ENCODE results near the gene TRIM27.
"Not testable (repeated sequence)": the region's sequence is repeated elsewhere in the genome, so short reads cannot be mapped to it uniquely, and the experiment has no call there.

Gene TRIM27

GRCh38 chr6:28949656-28950195, 25.9 kb upstream of the TRIM27 start:
- H3K9me3 ChIP-seq (ENCODE audit: insufficient read depth, low read depth, low read length); H3K36me3 ChIP-seq (ENCODE audit: insufficient read depth, low read depth, low read length); H3K27ac ChIP-seq (ENCODE audit: low read length); H3K9ac ChIP-seq (ENCODE audit: low read depth, low read length); H3K27me3 ChIP-seq (ENCODE audit: insufficient read depth, low read length); H3K4me1 ChIP-seq (ENCODE audit: insufficient read depth, low read length); H3K4me3 ChIP-seq (ENCODE audit: low read length): not testable (repeated sequence)

DNA sequence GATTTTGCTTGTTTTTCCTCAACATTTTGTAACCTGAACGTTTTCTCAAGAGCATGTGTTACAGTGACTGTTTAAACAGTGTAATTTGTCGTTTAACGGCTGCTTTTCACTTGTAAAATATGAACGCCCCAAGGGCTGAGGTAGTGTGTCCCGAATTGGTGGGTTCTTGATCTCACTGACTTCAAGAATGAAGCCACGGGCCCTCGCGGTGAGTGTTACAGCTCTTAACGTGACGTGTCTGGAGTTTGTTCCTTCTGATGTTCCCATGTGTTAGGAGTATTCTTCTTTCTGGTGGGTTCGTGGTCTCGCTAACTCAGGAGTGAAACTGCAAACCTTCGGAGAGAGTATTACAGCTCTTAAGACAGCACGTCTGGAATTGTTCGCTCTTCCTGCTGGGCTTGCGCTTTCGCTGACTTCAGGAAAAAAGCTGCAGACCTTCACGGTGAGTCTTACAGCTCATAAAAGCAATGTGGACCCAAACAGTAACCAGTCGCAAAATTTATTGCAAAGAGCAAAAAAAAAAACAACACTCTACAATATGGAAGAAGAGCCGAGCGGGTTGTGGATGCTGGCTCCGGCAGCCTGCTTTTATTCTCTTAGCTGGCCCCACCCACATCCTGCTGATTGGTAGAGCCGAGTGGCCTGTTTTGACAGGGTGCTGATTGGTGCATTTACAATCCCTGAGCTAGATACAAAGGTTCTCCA, 25.1 kb upstream of the TRIM27 start:
- Histone ChIP-seq H3K9ac (ENCODE audit: low read depth, low read length) (no peak overlapping the region), H3K27ac (ENCODE audit: low read length) (no peak overlapping the region), H3K27me3 (ENCODE audit: insufficient read depth, low read length) (peaks cover 3% of the 10 kb centered on the region; the same call in 1 of the 2 replicates), H3K4me3 (ENCODE audit: low read length) (no peak overlapping the region), H3K9me3 (ENCODE audit: insufficient read depth, low read depth, low read length) (no peaks in the 10 kb centered on the region), H3K36me3 (ENCODE audit: insufficient read depth, low read depth, low read length) (no peaks in the 10 kb centered on the region), H3K4me1 (ENCODE audit: insufficient read depth, low read length) (no peaks in the 10 kb centered on the region)

DNA sequence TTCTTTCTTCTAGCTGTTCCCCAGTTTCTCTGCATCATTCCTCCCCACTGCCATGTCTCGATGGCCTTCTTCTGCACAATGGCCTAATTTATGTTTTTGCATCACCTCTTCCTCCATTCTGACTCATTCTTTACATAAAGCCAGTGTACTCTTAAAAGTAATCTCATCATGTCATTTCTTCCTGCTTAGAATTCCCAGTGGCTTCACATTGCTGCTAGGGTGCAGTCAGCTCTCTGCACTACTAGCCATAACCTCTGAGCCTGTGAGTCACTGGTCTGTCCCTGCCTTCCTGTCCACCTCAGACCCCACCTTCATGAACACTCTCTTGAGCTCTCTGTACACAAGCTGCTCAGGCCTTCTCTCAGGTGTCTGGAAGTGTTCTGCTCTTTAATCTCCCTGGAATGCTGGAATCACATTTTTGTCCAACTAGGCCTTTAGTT, 24.1 kb upstream of the TRIM27 start:
- H3K4me3 ChIP-seq (ENCODE audit: low read length) = no peak overlapping the region

DNA sequence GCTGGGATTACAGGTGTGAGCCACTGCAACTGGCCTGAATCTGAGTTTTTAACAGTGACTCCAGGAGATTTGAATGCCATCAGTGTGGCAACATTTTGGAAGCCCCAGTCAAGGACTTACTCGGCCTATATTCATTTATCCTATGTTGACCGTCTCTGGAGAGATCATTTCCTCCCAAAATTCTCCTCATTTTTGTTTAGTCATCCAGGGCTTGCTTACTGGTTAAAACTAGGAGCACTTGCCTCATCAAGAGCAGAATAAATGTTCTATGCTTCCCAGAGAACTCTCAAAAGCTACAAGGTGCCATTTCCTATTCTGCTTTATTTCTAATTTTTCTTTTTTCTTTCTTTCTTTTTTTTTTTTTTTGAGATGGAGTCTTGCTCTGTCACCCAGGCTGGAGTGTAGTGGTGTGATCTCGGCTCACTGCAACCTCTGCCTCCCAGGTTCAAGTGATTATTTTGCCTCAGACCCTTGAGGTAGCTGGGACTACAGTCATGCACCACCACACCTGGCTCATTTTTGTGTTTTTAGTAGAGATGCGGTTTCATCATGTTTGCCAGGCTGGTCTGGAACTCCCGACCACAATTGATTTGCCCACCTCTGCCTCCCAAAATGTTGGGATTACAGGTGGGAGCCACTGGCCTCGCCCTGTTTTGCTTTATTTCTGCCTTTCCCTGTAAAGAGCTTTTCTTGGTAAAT, 23.4 kb upstream of the TRIM27 start:
- H3K36me3 ChIP-seq (ENCODE audit: insufficient read depth, low read depth, low read length) = no peaks in the 10 kb centered on the region
- H3K4me1 ChIP-seq (ENCODE audit: insufficient read depth, low read length) = 0 out of 2 replicates have a peak, but pooled peaks cover under 1% of the 10 kb centered on the region
- H3K27ac ChIP-seq (ENCODE audit: low read length) = no peak overlapping the region
- H3K9me3 ChIP-seq (ENCODE audit: insufficient read depth, low read depth, low read length) = no peaks in the 10 kb centered on the region
- H3K27me3 ChIP-seq (ENCODE audit: insufficient read depth, low read length) = no peaks in the 10 kb centered on the region
- H3K9ac ChIP-seq (ENCODE audit: low read depth, low read length) = no peak overlapping the region
- H3K4me3 ChIP-seq (ENCODE audit: low read length) = no peak overlapping the region

More for the DNA sequence above, 24.1 kb upstream of the TRIM27 start:
- no peaks in the 10 kb centered on the region for H3K36me3 ChIP-seq (ENCODE audit: insufficient read depth, low read depth, low read length)
- no peak overlapping the region for H3K27ac ChIP-seq (ENCODE audit: low read length)
- no peaks in the 10 kb centered on the region for H3K27me3 ChIP-seq (ENCODE audit: insufficient read depth, low read length)
- H3K9ac ChIP-seq (ENCODE audit: low read depth, low read length) = no peak overlapping the region
- H3K4me1 ChIP-seq (ENCODE audit: insufficient read depth, low read length) = no peaks in the 10 kb centered on the region
- H3K9me3 ChIP-seq (ENCODE audit: insufficient read depth, low read depth, low read length) = no peaks in the 10 kb centered on the region

- no peaks in the 10 kb centered on the region for H3K9me3 ChIP-seq (ENCODE audit: insufficient read depth, low read depth, low read length)
- no peaks in the 10 kb centered on the region for H3K36me3 ChIP-seq (ENCODE audit: insufficient read depth, low read depth, low read length)
- no peak overlapping the region for H3K4me3 ChIP-seq (ENCODE audit: low read length)
- H3K27me3 ChIP-seq (ENCODE audit: insufficient read depth, low read length) = no peaks in the 10 kb centered on the region
- H3K4me1 ChIP-seq (ENCODE audit: insufficient read depth, low read length) = 0 out of 2 replicates have a peak, but pooled peaks cover 2% of the 10 kb centered on the region
- no peak overlapping the region for H3K27ac ChIP-seq (ENCODE audit: low read length)
- no peak overlapping the region for H3K9ac ChIP-seq (ENCODE audit: low read depth, low read length)
Observed at GRCh38 chr6:28945349-28945748, 21.6 kb upstream of the TRIM27 start.

GRCh38 chr6:28944412-28944865, 20.7 kb upstream of the TRIM27 start:
- H3K9ac ChIP-seq (ENCODE audit: low read depth, low read length) = peak overlapping the region; percentile 62
- H3K27ac ChIP-seq (ENCODE audit: low read length) = no peak overlapping the region
- H3K36me3 ChIP-seq (ENCODE audit: insufficient read depth, low read depth, low read length) = no peaks in the 10 kb centered on the region
- no peaks in the 10 kb centered on the region for H3K9me3 ChIP-seq (ENCODE audit: insufficient read depth, low read depth, low read length)
- H3K4me3 ChIP-seq (ENCODE audit: low read length) = peak overlapping the region; percentile 97
- H3K4me1 ChIP-seq (ENCODE audit: insufficient read depth, low read length) = 0 out of 2 replicates have a peak, but pooled peaks cover 2% of the 10 kb centered on the region
- H3K27me3 ChIP-seq (ENCODE audit: insufficient read depth, low read length) = no peaks in the 10 kb centered on the region

DNA sequence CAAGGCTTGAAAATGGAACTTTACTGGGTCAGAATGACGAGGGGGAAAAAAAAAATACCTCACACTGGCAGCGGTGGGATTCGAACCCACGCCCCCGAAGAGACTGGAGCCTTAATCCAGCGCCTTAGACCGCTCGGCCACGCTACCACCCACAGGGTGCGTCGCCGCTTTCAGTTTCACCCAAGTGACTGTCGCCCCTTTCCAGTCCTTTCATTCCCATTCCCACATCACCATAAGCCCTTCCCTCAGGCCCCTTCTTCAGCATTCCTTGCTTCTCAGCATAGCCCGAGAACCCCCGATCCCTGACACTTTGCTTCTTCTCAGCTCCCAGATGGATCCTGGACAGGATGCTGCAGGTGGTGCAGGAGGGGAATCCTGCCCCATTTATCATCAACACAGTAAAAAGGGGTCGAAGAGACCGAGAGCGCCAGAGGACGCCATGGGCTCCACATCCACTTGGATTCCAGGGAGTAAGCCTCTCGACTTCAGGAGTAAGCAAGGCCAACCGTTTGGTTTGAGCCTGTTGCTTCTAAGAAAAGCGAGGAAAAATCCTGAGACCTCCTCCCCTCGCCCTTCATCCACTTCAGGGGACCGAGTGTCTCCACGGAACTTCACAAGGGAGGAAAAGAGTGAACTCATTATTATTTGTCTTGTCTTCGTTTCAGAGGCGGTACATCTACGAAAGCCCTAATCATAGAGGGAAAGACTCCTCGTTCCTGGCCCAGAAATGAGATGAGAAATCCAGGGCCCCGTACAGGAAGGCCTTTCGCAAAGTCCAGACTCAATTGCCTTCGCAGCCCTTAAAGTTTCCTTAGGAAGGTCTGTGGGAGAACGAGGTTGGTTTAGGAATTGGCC, 20.0 kb upstream of the TRIM27 start:
- no peaks in the 10 kb centered on the region for H3K36me3 ChIP-seq (ENCODE audit: insufficient read depth, low read depth, low read length)

GRCh38 chr6:28943223-28943556, 19.4 kb upstream of the TRIM27 start:
- Histone ChIP-seq H3K4me1 (ENCODE audit: insufficient read depth, low read length) (0 out of 2 replicates have a peak, but pooled peaks cover 2% of the 10 kb centered on the region), H3K27ac (ENCODE audit: low read length) (no peak overlapping the region), H3K36me3 (ENCODE audit: insufficient read depth, low read depth, low read length) (no peaks in the 10 kb centered on the region), H3K9ac (ENCODE audit: low read depth, low read length) (no peak overlapping the region), H3K9me3 (ENCODE audit: insufficient read depth, low read depth, low read length) (no peaks in the 10 kb centered on the region), H3K27me3 (ENCODE audit: insufficient read depth, low read length) (no peaks in the 10 kb centered on the region), H3K4me3 (ENCODE audit: low read length) (peak overlapping the region; percentile 97)

More for the DNA sequence above, 20.0 kb upstream of the TRIM27 start:
- Histone ChIP-seq H3K9ac (ENCODE audit: low read depth, low read length) (peak overlapping the region; percentile 62), H3K27ac (ENCODE audit: low read length) (no peak overlapping the region), H3K9me3 (ENCODE audit: insufficient read depth, low read depth, low read length) (no peaks in the 10 kb centered on the region), H3K27me3 (ENCODE audit: insufficient read depth, low read length) (no peaks in the 10 kb centered on the region), H3K4me3 (ENCODE audit: low read length) (peak overlapping the region; percentile 97), H3K4me1 (ENCODE audit: insufficient read depth, low read length) (0 out of 2 replicates have a peak, but pooled peaks cover 2% of the 10 kb centered on the region)

- Histone ChIP-seq H3K9ac (ENCODE audit: low read depth, low read length) (peak overlapping the region; percentile 47; the same call in 1 of the 2 replicates), H3K36me3 (ENCODE audit: insufficient read depth, low read depth, low read length) (no peaks in the 10 kb centered on the region), H3K4me1 (ENCODE audit: insufficient read depth, low read length) (0 out of 2 replicates have a peak, but pooled peaks cover 2% of the 10 kb centered on the region), H3K9me3 (ENCODE audit: insufficient read depth, low read depth, low read length) (no peaks in the 10 kb centered on the region), H3K4me3 (ENCODE audit: low read length) (peak overlapping the region; percentile 89), H3K27ac (ENCODE audit: low read length) (no peak overlapping the region), H3K27me3 (ENCODE audit: insufficient read depth, low read length) (no peaks in the 10 kb centered on the region)
Observed at GRCh38 chr6:28941684-28942448, 18.1 kb upstream of the TRIM27 start.

DNA sequence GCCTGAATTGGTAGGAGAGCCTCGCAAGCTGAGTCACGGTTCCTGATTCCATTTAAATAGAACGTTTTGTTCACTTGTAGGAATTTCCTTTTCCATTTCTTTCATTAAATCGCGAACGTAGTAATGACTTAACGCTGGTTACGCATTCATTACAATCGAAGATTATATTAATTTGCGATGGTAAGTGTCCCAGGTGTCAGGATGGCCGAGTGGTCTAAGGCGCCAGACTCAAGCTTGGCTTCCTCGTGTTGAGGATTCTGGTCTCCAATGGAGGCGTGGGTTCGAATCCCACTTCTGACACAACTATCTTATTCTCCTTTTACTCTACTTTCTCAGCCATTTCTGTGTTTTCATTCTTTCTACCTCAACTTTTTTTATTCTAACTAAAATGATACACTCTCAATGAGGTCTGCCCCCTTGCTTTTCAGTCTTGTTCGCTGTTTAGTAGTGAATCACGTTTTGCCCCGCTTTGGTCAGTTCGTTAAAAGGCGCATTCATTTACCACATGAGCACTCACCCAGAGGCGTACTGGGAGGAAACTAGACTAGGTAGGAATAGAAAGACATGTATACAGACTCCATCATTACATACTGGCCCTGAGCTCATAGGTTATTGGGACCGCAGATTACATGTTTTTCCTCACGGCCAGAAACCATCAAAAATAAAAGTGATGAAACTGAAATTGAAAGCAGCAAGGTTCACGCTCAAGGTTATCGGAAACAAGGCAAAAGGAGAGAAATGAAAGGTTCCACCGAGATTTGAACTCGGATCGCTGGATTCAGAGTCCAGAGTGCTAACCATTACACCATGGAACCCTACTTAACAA, 17.3 kb upstream of the TRIM27 start:
- H3K9me3 ChIP-seq (ENCODE audit: insufficient read depth, low read depth, low read length) = no peaks in the 10 kb centered on the region
- H3K27ac ChIP-seq (ENCODE audit: low read length) = no peak overlapping the region

More for the DNA sequence above, 17.3 kb upstream of the TRIM27 start:
- Histone ChIP-seq H3K4me3 (ENCODE audit: low read length) (peak overlapping the region; percentile 89), H3K4me1 (ENCODE audit: insufficient read depth, low read length) (0 out of 2 replicates have a peak, but pooled peaks cover 2% of the 10 kb centered on the region), H3K9ac (ENCODE audit: low read depth, low read length) (peak overlapping the region; percentile 79; the same call in 1 of the 2 replicates), H3K27me3 (ENCODE audit: insufficient read depth, low read length) (no peaks in the 10 kb centered on the region), H3K36me3 (ENCODE audit: insufficient read depth, low read depth, low read length) (no peaks in the 10 kb centered on the region)

All from iPS-20b (cell line).